Uterus (tissue), 2 donors: Measurements from ENCODE around the gene LPXN.

ENCODE experiments used
- CTCF ChIP-seq, 4 experiments: fragments of 200-600 bp in 2 of 4; fragments of 450-650 bp in 2 of 4; sonication (generic) in 2 of 4; IDR thresholded peaks; one replicate each; pipeline ENCODE4 v1.5.1; 2016 to 2019; ENCODE audit warnings: antibody characterized with exemption in 4 of 4, mild to moderate bottlenecking in 2 of 4, moderate library complexity in 1 of 4
- POLR2A ChIP-seq, 2 donors: fragments of 450-650 bp; IDR thresholded peaks; one replicate each; pipeline ENCODE4 v1.6.1; 2016; ENCODE audit warnings: antibody characterized with exemption in 2 of 2, mild to moderate bottlenecking in 1 of 2, moderate library complexity in 1 of 2

- TF ChIP-seq CTCF (IDR thresholded peaks at IDR 0.05) (no peak), POLR2A (IDR thresholded peaks at IDR 0.05) (no peak)
These were observed 26.0 kb downstream of the LPXN start for GRCh38 chr11:58549644-58550043.
